ENCODE data around the gene FBN2.
A peak's percentile ranks its signal among the peaks of the same experiment; 100 is the strongest.

The FBN2 gene

DNA sequence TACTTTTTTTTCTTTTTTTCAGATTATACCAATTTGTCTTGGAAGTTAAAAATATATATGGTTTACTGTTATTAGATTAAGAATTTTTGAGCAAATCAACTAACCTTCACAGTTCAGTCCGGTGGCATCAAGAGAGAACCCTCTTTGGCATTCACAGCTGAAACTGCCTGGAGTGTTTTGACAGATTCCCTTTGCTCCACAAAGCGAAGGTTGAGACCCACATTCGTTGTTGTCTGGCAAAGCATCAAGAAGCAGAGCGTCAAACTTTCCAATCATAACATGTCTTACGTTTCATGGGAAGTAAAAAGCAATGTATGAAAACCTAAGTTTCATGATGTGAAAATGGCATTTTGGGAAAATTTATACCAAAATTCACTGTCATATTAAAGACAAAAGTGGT, 264.3 kb downstream of the FBN2 start:
- Mint-ChIP-seq H3K4me3 (no peak overlapping the region), H3K4me1 (no peaks in the 10 kb centered on the region), H3K27me3 (ENCODE audit: low read depth, poor library complexity) (no peaks in the 10 kb centered on the region), H3K36me3 (ENCODE audit: low read depth) (peaks cover 82% of the 10 kb centered on the region), H3K27ac (no peak overlapping the region), H3K9me3 (no peaks in the 10 kb centered on the region)
- TF ChIP-seq, protein P1, sequence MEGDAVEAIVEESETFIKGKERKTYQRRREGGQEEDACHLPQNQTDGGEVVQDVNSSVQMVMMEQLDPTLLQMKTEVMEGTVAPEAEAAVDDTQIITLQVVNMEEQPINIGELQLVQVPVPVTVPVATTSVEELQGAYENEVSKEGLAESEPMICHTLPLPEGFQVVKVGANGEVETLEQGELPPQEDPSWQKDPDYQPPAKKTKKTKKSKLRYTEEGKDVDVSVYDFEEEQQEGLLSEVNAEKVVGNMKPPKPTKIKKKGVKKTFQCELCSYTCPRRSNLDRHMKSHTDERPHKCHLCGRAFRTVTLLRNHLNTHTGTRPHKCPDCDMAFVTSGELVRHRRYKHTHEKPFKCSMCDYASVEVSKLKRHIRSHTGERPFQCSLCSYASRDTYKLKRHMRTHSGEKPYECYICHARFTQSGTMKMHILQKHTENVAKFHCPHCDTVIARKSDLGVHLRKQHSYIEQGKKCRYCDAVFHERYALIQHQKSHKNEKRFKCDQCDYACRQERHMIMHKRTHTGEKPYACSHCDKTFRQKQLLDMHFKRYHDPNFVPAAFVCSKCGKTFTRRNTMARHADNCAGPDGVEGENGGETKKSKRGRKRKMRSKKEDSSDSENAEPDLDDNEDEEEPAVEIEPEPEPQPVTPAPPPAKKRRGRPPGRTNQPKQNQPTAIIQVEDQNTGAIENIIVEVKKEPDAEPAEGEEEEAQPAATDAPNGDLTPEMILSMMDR (IDR thresholded peaks at IDR 0.05), result no peak
- no peak for DNase-seq

GRCh38 chr5:128271859-128272464, 266.1 kb downstream of the FBN2 start:
- Mint-ChIP-seq H3K9me3 (no peaks in the 10 kb centered on the region), H3K4me1 (no peaks in the 10 kb centered on the region), H3K27ac (no peak overlapping the region), H3K27me3 (ENCODE audit: low read depth, poor library complexity) (no peaks in the 10 kb centered on the region), H3K4me3 (no peak overlapping the region), H3K36me3 (ENCODE audit: low read depth) (peaks cover 87% of the 10 kb centered on the region)
- DNase-seq, result no peak
- TF ChIP-seq, protein P1 (IDR thresholded peaks at IDR 0.05), result no peak

- H3K4me3 Mint-ChIP-seq, result no peak overlapping the region
- no peaks in the 10 kb centered on the region for H3K9me3 Mint-ChIP-seq
- TF ChIP-seq, protein P1 (IDR thresholded peaks at IDR 0.05), result no peak
- no peaks in the 10 kb centered on the region for H3K27me3 Mint-ChIP-seq (ENCODE audit: low read depth, poor library complexity)
- no peaks in the 10 kb centered on the region for H3K4me1 Mint-ChIP-seq
- H3K36me3 Mint-ChIP-seq (ENCODE audit: low read depth), result peaks cover 85% of the 10 kb centered on the region
- no peak for DNase-seq
- no peak overlapping the region for H3K27ac Mint-ChIP-seq
These were observed 267.0 kb downstream of the FBN2 start for GRCh38 chr5:128271071-128271470.

GRCh38 chr5:128264564-128265360, 273.3 kb downstream of the FBN2 start:
- Mint-ChIP-seq H3K4me1 (peaks cover under 1% of the 10 kb centered on the region), H3K27me3 (ENCODE audit: low read depth, poor library complexity) (no peaks in the 10 kb centered on the region), H3K9me3 (no peaks in the 10 kb centered on the region), H3K36me3 (ENCODE audit: low read depth) (peaks cover 78% of the 10 kb centered on the region), H3K4me3 (no peak overlapping the region), H3K27ac (no peak overlapping the region)
- TF ChIP-seq, protein P1 (IDR thresholded peaks at IDR 0.05), result no peak
- DNase-seq, result no peak

GRCh38 chr5:128263357-128263756, 274.7 kb downstream of the FBN2 start:
- Mint-ChIP-seq H3K9me3 (no peaks in the 10 kb centered on the region), H3K36me3 (ENCODE audit: low read depth) (peaks cover 76% of the 10 kb centered on the region), H3K4me1 (peaks cover 5% of the 10 kb centered on the region), H3K4me3 (no peak overlapping the region), H3K27me3 (ENCODE audit: low read depth, poor library complexity) (no peaks in the 10 kb centered on the region), H3K27ac (peak overlapping the region; percentile 84)
- DNase-seq, result no peak
- TF ChIP-seq, protein P1 (IDR thresholded peaks at IDR 0.05), result no peak

Data from nephron progenitor cell (in vitro differentiated cells).